Esophagus (tissue), 2 donors: ENCODE data around the gene SEMA3D. TPM values are rescaled to one million over a fixed set of nuclear protein-coding genes. Genes with fewer than 3 reads are reported as not detected.
"Not testable (repeated sequence)": the region's sequence is repeated elsewhere in the genome, so short reads cannot be mapped to it uniquely, and the experiment has no call there.

ENCODE experiments used
- H3K27ac ChIP-seq, 2 donors: one replicate each; pipeline ENCODE4 v1.5.1; 2013; ENCODE audit warnings: low read depth in 2 of 2, mild to moderate bottlenecking in 2 of 2, inconsistent platforms in 1 of 2, low read length in 1 of 2, moderate library complexity in 1 of 2
- H3K27me3 ChIP-seq, 2 donors: one replicate each; pipeline ENCODE4 v1.6.1; 2013; ENCODE audit warnings: low read length in 2 of 2, control low read depth in 1 of 2, mild to moderate bottlenecking in 1 of 2; ENCODE audit not compliant: insufficient read depth in 2 of 2, control insufficient read depth in 1 of 2
- H3K36me3 ChIP-seq, 2 donors: one replicate each; pipeline ENCODE4 v1.6.1; 2013; ENCODE audit warnings: low read length in 1 of 2; ENCODE audit not compliant: control insufficient read depth in 2 of 2, insufficient read depth in 2 of 2
- H3K4me1 ChIP-seq, 2 donors: one replicate each; pipeline ENCODE4 v1.6.1; 2013; ENCODE audit warnings: low read length in 1 of 2; ENCODE audit not compliant: control insufficient read depth in 2 of 2, insufficient read depth in 2 of 2
- H3K4me3 ChIP-seq, 2 donors: one replicate each; pipeline ENCODE4 v1.5.1; 2013; ENCODE audit warnings: low read length in 2 of 2, mild to moderate bottlenecking in 2 of 2, low read depth in 1 of 2, moderate library complexity in 1 of 2
- H3K9me3 ChIP-seq, 2 donors: one replicate each; pipeline ENCODE4 v1.6.1; 2013; ENCODE audit warnings: mild to moderate bottlenecking in 2 of 2, low read depth in 1 of 2, low read length in 1 of 2, moderate library complexity in 1 of 2; ENCODE audit not compliant: control insufficient read depth in 2 of 2, insufficient read depth in 1 of 2
- WGBS, 2 donors: extraction: QIAGEN DNeasy Blood & Tissue Kit; methylation state at CpG; one replicate each; pipeline ENCODE4 v1.1.7; 2013; 5-methylcytosine and 5-hydroxymethylcytosine counted together
- polyA plus RNA-seq, 2 donors: library from polyadenylated mRNA; stranded (reverse); fragments of 200-250 nt; gene quantifications; one replicate each; pipeline ENCODE4 v1.2.3, GENCODE V29; 2013
- donor health status: healthy with polysubstance abuse.
- donor health status: Bipolar disorder and iron deficiency.

Gene SEMA3D
- polyA plus RNA-seq, 2 donors: 0.04 to 0.08 TPM

DNA sequence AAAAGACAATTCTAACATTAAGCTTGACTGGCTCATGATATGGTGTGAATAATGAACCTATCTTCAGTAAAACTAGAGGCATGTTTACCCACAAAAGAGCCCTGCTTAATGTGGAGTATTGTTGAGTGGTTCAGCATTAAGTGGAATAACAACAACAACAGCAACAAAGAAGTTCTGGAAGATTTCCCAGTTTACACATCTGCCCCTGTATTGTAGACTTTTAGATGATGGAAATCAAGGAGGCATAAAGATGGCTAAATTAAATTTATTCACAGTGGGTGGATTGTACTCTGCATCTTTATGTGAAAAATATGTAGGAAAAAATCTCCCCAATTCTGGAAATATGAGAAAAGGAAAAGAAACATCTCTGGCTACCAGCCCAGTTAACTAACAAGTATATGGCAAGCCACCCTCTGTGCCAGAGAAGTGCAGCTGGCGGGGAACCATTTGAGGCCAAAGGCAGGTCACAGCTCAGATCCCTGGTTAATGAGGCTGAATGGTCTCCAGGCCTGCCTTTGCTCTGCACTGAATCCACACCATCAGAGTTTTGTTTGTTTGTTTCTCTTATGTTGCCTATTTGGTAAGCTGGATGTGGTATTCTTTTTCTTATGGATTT is 186.0 kb downstream of the SEMA3D start:
- H3K4me3 ChIP-seq: no peak overlapping the region
- H3K36me3 ChIP-seq: no peaks in the 10 kb centered on the region
- no peak overlapping the region for H3K27ac ChIP-seq
- H3K4me1 ChIP-seq: no peaks in the 10 kb centered on the region
- H3K9me3 ChIP-seq: no peaks in the 10 kb centered on the region
- 81 to 82% methylated on average over 1 of the region's 1 CpG for WGBS, 2 donors
- H3K27me3 ChIP-seq: no peaks in the 10 kb centered on the region

DNA sequence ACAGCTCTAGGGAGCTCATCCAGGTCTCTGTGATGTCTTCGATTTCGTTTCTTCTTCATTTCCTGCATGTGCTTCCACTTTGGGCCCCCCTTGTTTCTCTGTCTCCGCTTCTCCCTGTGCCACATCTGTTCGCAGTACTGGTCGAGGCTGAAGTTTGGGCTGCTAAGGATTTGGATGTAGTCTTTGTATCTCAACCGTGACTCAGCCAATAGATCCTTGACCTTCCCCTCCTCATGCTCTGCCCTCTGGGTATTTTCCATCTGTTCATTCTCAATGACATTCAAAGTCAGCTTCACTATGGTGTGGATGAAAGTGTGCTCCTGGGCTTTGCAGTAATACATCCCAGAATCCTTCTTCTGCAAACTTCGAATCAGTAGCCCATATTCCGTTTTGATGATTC is 187.4 kb downstream of the SEMA3D start:
- Histone ChIP-seq H3K27me3 (no peaks in the 10 kb centered on the region), H3K27ac (no peak overlapping the region), H3K36me3 (no peaks in the 10 kb centered on the region), H3K4me3 (no peak overlapping the region), H3K4me1 (no peaks in the 10 kb centered on the region), H3K9me3 (no peaks in the 10 kb centered on the region)
- 88 to 91% methylated on average over 8 of the region's 8 CpGs for WGBS, 2 donors

DNA sequence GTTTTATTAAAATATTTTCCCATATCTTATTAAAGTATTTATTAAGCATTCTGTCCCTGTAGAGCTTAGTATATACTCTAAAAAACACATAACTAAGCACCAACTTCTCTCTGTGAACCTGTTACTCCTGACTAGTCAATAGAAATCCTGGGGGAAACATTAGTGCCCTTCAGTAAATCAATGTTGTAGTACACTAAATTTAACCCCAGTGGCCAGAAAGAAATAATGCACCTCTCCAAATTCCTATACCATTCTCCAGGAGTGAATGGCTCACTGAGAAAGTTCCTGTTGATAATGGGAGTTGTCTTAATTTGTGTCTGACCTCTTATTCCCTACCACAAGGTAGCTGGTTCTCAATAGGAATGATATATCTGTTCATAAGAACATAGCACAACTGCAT is 188.2 kb downstream of the SEMA3D start:
- Histone ChIP-seq H3K4me1 (no peaks in the 10 kb centered on the region), H3K27me3 (no peaks in the 10 kb centered on the region), H3K36me3 (no peaks in the 10 kb centered on the region), H3K9me3 (no peaks in the 10 kb centered on the region), H3K27ac (no peak overlapping the region), H3K4me3 (no peak overlapping the region)

DNA sequence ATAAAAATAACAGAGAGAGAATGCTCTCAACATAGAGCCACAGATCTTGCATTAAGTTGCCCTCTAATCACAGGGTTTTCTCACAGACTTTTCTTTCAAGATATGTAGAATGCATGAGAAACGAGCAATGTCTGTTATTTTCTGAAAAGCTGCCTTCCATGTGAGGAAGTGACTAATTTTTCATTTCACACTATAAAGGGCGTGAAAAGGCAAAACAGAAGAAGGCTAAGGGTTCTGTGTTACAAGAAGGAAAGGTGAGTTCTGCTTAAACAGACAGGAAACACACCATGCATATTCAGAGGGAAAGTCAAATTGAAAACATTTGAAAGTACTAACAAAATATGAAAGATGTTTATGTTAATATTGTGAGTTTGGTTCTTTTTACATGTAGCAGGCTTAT is 189.2 kb downstream of the SEMA3D start:
- Histone ChIP-seq H3K36me3 (no peaks in the 10 kb centered on the region), H3K27ac (no peak overlapping the region), H3K4me3 (no peak overlapping the region), H3K9me3 (no peaks in the 10 kb centered on the region), H3K27me3 (no peaks in the 10 kb centered on the region), H3K4me1 (no peaks in the 10 kb centered on the region)
- WGBS, 2 donors: 49 to 59% methylated on average over 2 of the region's 2 CpGs

DNA sequence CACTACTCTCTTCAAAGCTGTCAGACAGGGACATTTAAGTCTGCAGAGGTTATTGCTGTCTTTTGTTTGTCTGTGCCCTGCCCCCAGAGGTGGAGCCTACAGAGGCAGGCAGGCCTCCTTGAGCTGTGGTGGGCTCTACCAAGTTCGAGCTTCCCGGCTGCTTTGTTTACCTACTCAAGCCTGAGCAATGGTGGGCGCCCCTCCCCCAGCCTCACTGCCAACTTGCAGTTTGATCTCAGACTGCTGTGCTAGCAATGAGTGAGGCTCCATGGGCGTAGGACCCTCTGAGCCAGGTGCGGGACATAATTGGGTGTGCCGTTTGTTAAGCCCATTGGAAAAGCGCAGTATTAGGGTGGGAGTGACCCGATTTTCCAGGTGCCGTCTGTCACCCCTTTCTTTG is 193.9 kb downstream of the SEMA3D start:
- H3K36me3 ChIP-seq, H3K27me3 ChIP-seq, H3K27ac ChIP-seq, H3K4me1 ChIP-seq, H3K4me3 ChIP-seq, H3K9me3 ChIP-seq: not testable (repeated sequence)
- WGBS, 2 donors: 93 to 94% methylated on average over 9 of the region's 9 CpGs

DNA sequence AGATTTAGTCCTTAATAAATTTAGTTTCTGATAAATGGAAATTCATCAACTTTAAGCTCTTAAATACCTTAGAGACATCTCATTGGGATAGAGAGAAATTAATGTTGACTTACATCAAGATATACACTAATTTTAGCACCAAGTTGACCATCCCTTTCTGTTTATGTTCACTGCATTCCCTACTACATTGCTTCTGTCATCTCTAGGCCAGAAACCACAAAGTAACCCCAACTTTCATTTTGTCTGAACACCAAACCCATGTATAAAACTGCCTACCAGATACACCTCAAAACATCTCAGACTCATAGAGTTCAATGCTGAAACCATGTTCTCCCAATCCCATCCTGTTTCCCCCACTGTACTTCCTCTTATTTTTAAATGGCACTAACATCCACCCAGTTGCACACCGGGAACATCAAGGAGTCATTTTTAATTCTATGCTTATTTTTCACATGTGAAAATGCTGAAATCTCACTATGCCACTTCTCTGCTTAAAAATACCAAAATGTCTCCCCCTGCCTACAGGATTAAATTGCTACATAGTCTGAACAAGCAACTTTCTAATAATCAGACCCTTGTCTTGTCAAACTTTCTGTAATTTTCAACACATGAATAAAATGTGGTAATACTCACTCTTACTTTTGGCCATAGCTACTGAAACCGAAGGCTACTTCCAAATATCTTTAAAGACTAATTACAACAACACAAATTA is 201.6 kb downstream of the SEMA3D start:
- no peak overlapping the region for H3K4me3 ChIP-seq
- 72 to 79% methylated on average over 2 of the region's 2 CpGs for WGBS, 2 donors
- no peak overlapping the region for H3K27ac ChIP-seq
- H3K27me3 ChIP-seq: no peaks in the 10 kb centered on the region
- no peaks in the 10 kb centered on the region for H3K4me1 ChIP-seq
- H3K9me3 ChIP-seq: no peaks in the 10 kb centered on the region
- no peaks in the 10 kb centered on the region for H3K36me3 ChIP-seq

DNA sequence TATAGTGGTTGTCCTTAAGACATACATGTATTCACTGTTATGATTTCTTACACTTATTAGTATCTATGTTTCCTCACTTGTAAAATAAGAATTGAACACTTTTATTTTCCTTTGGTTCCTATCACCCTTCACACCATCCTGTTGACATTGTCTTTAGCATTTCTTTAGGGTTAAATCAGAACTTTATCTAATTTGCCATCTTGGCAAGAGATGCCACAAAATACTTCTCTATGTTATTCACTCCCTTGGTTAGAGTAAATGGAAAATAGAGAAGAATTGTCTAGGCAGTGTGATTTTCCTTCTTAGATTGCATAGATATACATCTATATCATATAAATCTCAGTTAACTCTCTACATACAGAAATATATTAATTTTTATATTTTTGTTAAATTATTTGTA is 204.7 kb downstream of the SEMA3D start:
- Histone ChIP-seq H3K4me3 (no peak overlapping the region), H3K27ac (no peak overlapping the region), H3K9me3 (no peaks in the 10 kb centered on the region), H3K27me3 (no peaks in the 10 kb centered on the region), H3K36me3 (no peaks in the 10 kb centered on the region), H3K4me1 (no peaks in the 10 kb centered on the region)

DNA sequence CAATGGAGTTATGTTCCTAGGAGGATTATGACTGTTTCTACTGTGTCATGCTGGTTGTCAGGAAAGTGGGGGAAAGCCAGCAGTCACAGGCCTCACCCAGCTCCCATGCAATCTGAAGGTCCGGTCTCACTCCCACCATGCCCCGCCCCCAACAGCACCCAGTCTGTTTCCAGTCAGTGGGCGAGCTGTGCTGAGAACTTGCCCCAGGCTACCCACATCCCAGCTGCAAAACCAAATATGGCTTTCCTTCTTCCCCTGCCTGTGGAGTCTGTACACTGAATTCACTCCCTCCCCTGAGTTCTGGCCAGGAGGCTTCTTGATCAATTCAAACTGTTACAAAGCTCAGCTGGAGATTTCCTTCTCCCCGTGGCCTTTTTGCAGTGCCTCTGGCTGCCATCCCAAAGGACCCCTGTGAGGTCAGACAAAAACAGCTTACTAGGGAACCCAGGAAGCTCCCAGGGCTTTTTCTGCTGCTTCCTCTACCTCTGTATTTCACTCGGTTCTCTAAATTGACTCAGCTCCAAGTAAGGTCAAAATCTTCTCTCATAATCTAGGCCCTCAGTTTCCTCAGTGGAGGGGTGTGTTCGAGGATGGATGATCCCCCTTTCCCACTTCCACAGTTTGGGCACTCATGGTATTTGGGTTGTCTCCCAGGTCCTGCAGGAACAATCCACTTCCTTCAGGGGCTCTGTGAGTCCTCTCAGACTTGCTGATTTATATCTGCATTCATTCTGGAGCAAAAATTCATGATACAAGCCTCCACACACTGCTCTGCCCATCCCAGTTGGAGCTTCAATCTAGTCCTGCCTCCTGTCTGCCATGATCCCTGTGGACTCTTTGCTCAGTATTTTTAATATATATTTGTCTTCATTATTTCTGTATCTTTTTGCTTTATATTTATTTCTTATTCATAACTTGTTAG is 205.5 kb downstream of the SEMA3D start:
- Histone ChIP-seq H3K4me3 (no peak overlapping the region), H3K27ac (no peak overlapping the region), H3K4me1 (no peaks in the 10 kb centered on the region), H3K9me3 (no peaks in the 10 kb centered on the region), H3K27me3 (no peaks in the 10 kb centered on the region), H3K36me3 (no peaks in the 10 kb centered on the region)
- WGBS, 2 donors: 56 to 70% methylated on average over 6 of the region's 6 CpGs

DNA sequence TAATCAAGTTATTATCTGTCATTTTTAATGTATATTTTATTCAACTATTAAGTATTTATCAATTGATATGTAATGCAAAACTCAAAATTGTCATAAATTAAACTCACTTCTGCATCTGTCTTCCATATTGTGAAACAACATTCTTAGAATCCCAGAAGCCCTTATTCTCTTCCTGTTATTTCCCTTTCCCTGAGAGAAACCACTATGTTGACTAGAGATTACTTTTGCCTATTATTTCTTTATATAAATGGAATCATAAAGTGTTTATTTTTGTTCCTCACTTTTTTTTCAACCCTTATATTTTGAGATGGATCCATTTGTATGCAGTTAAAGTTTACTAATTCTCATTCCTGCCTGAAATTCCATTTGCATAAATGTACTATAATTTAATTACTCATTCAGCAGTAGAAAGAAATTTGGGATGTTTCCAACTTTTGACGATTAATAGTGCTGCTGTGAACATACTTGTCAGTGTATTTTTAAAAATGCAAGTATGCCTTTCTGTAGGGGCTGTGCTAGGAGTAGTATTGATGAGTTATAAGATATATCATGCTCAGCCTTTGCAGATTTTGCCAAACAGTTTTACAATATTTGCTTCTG is 211.2 kb downstream of the SEMA3D start:
- H3K4me3 ChIP-seq: no peak overlapping the region
- H3K36me3 ChIP-seq: no peaks in the 10 kb centered on the region
- H3K9me3 ChIP-seq: no peaks in the 10 kb centered on the region
- WGBS, 2 donors: 22 to 28% methylated on average over 1 of the region's 1 CpG
- no peaks in the 10 kb centered on the region for H3K27me3 ChIP-seq
- no peak overlapping the region for H3K27ac ChIP-seq
- no peaks in the 10 kb centered on the region for H3K4me1 ChIP-seq
